T-helper 2 cell treated with Interferon-gamma antibody and Interleukin-4, amounts not matched to agents 5 μg/mL and 100 μg/mL, for 36 hours (primary cell): ENCODE data around the gene LUZP1.
A peak's percentile ranks its signal among the peaks of the same experiment; 100 is the strongest.
"Not testable (repeated sequence)": the region's sequence is repeated elsewhere in the genome, so short reads cannot be mapped to it uniquely, and the experiment has no call there.

ENCODE experiments used
- DNase-seq: peaks from one replicate; pipeline ENCODE4 v3.0.0; 2021; ENCODE audit warnings: low spot score
- H3K27ac Mint-ChIP-seq: one replicate; pipeline ENCODE4 v1.8.0; 2021; ENCODE audit warnings: mild to moderate bottlenecking, mixed read lengths
- H3K27me3 Mint-ChIP-seq: one replicate; pipeline ENCODE4 v1.8.0; 2021; ENCODE audit warnings: low read depth, mixed read lengths
- H3K36me3 Mint-ChIP-seq: one replicate; pipeline ENCODE4 v1.8.0; 2021; ENCODE audit warnings: low read depth, mixed read lengths
- H3K4me1 Mint-ChIP-seq: one replicate; pipeline ENCODE4 v1.8.0; 2021; ENCODE audit warnings: low read depth, mixed read lengths
- H3K4me3 Mint-ChIP-seq: one replicate; pipeline ENCODE4 v1.8.0; 2022; ENCODE audit warnings: mild to moderate bottlenecking, moderate library complexity, mixed read lengths
- H3K9me3 Mint-ChIP-seq: one replicate; pipeline ENCODE4 v1.8.0; 2021; ENCODE audit warnings: mixed read lengths

Gene LUZP1

DNA sequence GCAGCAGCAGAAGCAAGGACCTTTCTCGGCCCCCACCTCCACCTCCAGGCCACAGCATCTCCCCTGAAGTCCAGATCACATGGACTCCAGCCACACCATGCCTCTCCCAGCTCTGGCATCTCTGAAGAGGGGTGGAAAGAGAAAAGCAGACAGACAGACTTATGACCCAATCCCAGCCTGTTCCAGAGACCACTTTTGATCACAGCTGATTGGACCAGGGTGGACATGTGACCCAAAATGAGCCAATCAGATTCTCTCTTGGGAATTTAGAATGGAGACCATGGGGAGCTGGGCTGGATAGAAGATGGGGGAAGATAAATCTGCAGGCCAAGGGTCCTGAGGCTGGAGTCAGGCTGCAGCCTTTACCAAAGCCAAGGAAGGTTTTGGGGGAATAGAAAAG, 32.2 kb upstream of the LUZP1 start:
- H3K4me1 Mint-ChIP-seq, result no peaks in the 10 kb centered on the region
- no peak overlapping the region for H3K27ac Mint-ChIP-seq
- no peak overlapping the region for H3K4me3 Mint-ChIP-seq
- H3K9me3 Mint-ChIP-seq, result no peaks in the 10 kb centered on the region
- H3K27me3 Mint-ChIP-seq, result peaks cover 2% of the 10 kb centered on the region
- DNase-seq, result no peak
- no peaks in the 10 kb centered on the region for H3K36me3 Mint-ChIP-seq

DNA sequence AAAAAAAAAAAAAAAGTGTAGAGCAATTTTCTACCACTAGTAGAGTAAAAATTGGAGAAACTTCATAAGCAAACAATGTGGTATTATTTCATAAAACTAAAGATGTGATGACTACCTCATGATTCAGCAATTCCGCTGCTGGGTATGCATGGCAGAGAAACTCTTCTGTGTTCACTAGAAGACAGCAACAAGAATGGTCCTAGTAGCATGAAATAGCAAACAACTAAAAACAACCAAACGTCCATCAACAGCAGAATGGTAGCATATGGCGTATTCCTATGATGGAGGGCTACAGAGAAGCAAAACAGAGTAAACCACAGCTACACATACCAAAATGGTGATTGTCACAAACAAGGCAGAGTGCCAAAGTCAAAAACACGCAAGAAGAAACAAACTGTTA, 29.7 kb upstream of the LUZP1 start:
- Mint-ChIP-seq H3K27me3 (peaks cover 2% of the 10 kb centered on the region), H3K4me3 (no peak overlapping the region), H3K4me1 (no peaks in the 10 kb centered on the region), H3K9me3 (no peaks in the 10 kb centered on the region), H3K36me3 (no peaks in the 10 kb centered on the region), H3K27ac (no peak overlapping the region)
- no peak for DNase-seq

DNA sequence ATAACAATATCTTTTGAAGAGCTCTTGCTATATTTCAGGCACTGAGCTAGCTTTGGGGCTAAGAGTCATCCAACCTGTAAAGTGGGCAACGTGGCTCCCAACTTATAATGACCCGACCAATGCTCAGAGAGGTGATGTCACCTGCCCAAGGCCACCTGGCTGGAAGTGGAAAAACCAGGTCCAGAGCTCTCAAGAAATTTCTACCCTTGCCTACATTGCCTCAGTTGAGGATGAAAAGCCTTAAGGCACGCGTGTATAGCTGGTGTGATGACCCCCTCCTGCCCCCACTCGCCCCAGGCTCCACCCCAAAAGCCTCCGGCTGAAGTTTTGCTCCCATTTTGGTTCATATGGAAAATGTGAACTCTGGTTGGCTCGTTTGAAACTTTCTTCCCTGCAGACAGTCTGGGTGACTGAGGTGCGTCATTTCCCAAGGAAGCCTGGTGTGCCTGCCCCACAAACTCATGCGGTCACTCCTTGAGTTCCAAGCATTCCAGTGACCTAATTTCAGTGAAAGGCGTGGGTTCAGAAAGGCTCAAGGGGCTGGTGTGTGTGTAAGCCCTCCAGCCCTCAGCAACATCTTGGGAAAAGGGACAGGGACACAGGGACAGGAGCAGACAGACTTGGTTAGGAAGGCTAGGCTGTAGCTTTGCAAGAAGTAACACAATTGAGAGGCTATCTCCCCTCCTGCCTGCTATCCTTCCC, 28.1 kb upstream of the LUZP1 start:
- no peaks in the 10 kb centered on the region for H3K4me1 Mint-ChIP-seq
- H3K4me3 Mint-ChIP-seq, result no peak overlapping the region
- DNase-seq, result no peak
- no peaks in the 10 kb centered on the region for H3K9me3 Mint-ChIP-seq
- peaks cover 5% of the 10 kb centered on the region for H3K27me3 Mint-ChIP-seq
- H3K27ac Mint-ChIP-seq, result no peak overlapping the region
- H3K36me3 Mint-ChIP-seq, result no peaks in the 10 kb centered on the region

DNA sequence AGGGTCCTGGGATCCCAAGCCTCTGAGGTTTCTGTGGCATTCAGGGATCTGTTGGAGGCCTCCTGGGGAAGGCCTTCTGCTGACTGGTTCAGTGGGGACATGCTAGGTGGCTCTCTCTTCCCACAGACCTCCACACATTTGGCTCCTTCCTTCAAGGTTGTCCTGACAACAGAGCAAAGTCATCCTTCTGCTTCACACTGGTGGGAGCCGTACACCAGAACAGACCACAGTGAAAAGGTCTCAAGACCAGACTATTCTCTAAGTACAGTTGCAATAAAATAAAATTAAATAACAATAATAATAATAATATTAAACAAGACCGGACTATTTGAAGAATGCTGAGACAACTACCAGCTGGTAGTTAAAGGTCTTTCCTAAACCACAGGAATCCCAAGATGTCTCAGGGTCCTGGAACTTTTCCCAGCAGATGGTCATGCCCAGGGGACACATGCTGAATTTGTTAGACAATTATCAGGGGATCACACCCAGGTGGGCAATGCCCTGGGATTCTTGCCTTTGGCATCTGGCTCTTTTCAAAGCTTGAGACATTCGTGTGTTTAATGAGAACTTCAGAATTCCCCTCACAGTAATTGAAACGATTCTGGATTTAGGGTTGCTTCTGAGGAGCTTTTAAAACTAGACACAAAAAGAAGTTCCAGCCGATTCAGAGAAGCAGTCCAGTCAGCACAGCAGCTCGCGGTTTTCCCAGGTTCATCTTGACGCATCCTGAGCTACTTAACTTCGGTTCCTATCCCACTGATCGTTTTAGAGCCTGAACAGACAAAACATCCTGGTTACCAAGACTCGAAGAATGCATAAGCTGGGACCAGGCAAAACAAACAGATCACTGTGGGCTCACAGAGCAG, 25.7 kb upstream of the LUZP1 start:
- H3K27ac Mint-ChIP-seq, result no peak overlapping the region
- no peak for DNase-seq
- H3K36me3 Mint-ChIP-seq, result no peaks in the 10 kb centered on the region
- no peak overlapping the region for H3K4me3 Mint-ChIP-seq
- H3K27me3 Mint-ChIP-seq, result peaks cover 5% of the 10 kb centered on the region
- H3K4me1 Mint-ChIP-seq, result no peaks in the 10 kb centered on the region
- no peaks in the 10 kb centered on the region for H3K9me3 Mint-ChIP-seq

DNA sequence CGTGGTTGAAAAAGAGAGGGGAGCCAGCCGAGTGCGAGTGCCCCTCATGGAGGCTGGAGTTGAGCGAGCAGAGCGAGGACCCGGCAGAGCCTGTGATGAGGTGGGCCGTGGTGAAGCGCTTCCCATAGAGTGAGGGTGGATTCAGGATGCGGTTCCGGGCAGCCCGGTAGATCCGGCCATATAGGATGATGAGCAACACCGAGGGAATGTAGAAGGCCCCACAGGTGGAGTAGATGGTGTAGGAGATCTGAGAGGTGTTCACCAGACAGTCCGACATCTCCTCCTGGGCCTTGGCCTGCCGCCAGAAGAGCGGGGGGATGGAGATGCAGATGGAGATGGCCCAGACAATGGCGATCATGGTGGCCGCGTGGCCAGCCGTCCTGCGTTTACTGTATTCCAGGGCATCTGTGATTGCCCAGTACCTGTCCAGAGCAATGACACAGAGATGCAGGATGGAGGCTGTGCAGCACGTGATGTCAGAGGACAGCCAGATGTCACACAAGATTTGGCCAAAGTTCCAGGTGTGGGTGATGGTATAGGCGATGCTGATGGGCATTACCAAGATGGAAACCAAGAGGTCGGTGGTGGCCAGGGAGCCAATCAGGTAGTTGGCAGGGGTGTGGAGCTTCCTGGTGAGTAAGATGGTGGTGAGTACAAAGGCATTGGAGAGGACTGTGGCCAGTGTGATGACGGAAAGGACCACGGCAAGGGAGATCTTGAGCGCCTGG, 24.9 kb upstream of the LUZP1 start:
- Mint-ChIP-seq H3K9me3 (no peaks in the 10 kb centered on the region), H3K27me3 (peaks cover 5% of the 10 kb centered on the region), H3K4me3 (no peak overlapping the region), H3K4me1 (no peaks in the 10 kb centered on the region), H3K27ac (no peak overlapping the region), H3K36me3 (no peaks in the 10 kb centered on the region)
- no peak for DNase-seq

DNA sequence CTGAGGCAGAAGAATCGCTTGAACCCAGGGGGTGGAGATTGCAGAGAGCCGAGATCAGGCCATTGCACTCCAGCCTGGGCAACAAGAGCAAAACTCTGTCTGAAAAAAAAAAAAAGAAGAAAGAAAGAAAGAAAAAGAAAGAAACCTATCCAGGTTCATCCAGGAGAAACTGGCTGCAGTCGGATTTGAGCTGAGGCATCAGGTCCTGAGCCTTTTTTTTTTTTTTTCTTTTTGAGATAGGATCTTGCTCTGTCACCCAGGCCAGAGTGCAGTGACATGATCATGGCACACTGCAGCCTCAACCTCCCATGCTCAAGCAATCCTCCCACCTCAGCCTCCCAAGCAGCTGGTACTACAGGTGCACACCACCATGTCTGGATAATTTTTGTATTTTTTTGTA, 22.5 kb upstream of the LUZP1 start:
- no peaks in the 10 kb centered on the region for H3K4me1 Mint-ChIP-seq
- no peaks in the 10 kb centered on the region for H3K9me3 Mint-ChIP-seq
- H3K36me3 Mint-ChIP-seq, result no peaks in the 10 kb centered on the region
- H3K27ac Mint-ChIP-seq, result no peak overlapping the region
- no peak for DNase-seq
- H3K27me3 Mint-ChIP-seq, result peaks cover 5% of the 10 kb centered on the region
- no peak overlapping the region for H3K4me3 Mint-ChIP-seq

DNA sequence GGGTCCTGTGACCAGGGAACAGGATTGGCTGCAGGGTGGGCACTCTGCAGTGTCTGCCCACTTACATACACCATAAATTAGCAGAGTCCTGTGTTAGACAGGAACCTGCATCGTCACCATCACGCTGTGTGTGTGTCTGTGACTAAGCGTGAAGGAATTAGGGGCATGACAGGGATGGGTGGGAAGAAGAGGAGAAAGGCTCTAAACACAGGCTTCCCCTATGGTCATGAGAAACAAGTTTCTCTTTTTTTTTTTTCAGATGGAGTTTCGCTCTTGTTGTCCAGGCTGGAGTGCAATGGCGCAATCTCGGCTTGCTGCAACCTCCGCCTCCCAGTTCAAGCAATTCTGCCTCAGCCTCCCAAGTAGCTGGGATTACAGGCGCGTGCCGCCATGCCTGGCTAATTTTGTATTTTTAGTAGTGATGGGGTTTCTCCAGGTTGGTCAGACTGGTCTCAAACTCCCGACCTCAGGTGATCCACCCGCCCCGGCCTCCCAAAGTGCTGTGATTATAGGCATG, 20.3 kb upstream of the LUZP1 start:
- not testable (repeated sequence) for H3K4me1 Mint-ChIP-seq, H3K36me3 Mint-ChIP-seq, H3K9me3 Mint-ChIP-seq, H3K27me3 Mint-ChIP-seq, H3K4me3 Mint-ChIP-seq, DNase-seq, H3K27ac Mint-ChIP-seq

DNA sequence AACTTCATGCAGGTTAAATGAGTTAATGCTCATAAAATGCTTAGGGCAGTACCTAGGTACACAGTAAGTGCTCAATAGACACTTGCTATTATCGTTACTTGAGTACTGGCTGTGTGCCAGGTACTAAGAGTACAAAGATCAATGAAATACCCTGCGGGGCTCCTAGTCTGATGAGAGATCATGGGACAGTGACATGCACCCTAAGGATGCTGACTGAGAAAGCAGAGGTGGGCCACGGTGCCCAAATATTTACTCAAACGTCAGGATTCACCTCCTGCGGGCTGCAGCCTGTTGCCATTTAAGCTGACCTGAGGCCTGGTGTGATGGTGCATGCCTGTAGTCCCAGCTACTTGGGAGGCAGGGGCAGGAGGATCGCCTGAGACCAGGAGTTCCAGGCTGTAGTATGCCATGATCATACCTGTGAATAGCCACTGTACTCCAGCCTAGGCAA, 19.8 kb upstream of the LUZP1 start:
- Mint-ChIP-seq H3K4me3 (no peak overlapping the region), H3K9me3 (no peaks in the 10 kb centered on the region), H3K36me3 (no peaks in the 10 kb centered on the region), H3K4me1 (peaks cover 10% of the 10 kb centered on the region), H3K27ac (no peak overlapping the region), H3K27me3 (peaks cover 5% of the 10 kb centered on the region)
- no peak for DNase-seq

DNA sequence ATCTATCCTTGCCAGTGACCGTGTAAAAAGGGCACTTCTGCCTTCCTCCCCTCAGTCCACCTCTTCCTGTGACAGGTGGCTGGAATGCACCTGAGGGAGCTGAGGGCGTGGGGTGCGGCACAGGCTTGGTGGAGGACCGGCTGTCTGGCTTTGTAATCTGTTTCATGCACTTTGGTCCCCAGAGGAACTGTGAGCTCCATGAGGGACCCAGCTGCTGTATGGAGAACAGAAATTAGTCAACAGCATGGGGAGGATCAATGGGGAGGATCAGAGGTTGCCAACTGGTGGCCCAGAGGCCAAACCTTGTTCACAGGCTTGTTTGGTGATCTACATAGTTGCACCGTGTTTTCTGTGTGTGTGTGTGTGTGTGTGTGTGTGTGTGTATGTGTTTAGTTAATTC, 19.0 kb upstream of the LUZP1 start:
- Mint-ChIP-seq H3K27ac (no peak overlapping the region), H3K9me3 (no peaks in the 10 kb centered on the region), H3K4me3 (no peak overlapping the region), H3K4me1 (peaks cover 10% of the 10 kb centered on the region), H3K27me3 (peaks cover 5% of the 10 kb centered on the region), H3K36me3 (no peaks in the 10 kb centered on the region)
- no peak for DNase-seq

DNA sequence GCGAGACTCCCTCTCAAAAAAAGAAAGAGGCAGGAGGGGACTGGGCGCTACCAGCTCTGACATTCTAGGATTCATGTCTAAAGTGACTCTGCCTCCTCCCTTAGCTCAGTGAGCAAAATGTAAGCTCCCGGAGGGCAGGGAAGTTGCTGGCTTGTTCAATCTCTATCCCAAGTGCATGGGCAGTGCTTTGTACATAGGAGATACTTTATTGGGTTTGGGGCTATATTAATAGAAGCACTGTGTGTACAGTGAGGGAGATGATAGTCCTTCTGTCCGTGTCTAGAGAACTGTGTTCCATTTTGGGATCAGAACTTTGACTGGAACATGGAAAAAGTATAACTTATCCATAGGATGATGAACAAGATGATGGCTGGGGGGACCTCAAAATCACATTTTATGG, 16.7 kb upstream of the LUZP1 start:
- Mint-ChIP-seq H3K36me3 (no peaks in the 10 kb centered on the region), H3K27me3 (peaks cover 9% of the 10 kb centered on the region), H3K27ac (no peak overlapping the region)

DNA sequence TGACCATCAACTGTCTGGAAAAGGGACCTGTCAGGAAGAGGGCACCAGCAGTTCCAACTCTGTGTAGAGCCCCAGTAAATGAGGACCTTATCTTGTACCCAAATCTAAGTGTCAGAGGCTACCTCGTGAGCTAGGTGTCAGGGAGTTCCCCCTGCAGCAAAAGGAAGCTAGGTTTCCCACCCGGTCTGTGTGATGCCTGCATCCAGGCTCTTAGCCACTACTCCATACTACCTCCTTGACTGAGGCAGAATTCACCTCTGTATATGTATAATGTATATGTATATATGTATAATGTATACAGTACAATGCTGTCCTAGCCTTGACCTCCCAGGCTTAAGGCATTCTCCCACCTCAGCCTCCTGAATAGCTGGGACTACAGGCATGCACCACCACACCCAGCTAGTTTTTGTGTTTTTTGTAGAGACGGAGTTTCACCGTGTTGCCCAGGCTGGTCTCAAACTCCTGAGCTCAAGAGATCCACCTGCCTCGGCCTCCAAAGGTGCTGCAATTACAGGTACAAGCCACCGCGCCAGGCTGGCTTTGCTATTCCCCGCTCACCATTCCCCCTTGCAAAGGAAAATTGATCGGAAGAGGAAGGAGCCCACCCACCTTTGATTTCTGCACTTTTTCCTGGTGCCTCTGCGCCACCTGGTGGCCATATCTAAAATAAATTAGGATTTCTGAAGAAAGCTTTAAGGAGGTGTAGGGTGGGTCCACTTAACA, 15.7 kb upstream of the LUZP1 start:
- no peak overlapping the region for H3K27ac Mint-ChIP-seq
- H3K27me3 Mint-ChIP-seq, result peaks cover 14% of the 10 kb centered on the region
- H3K4me3 Mint-ChIP-seq, result peak overlapping the region; percentile 67
- H3K36me3 Mint-ChIP-seq, result no peaks in the 10 kb centered on the region
- H3K9me3 Mint-ChIP-seq, result no peaks in the 10 kb centered on the region
- DNase-seq, result no peak
- H3K4me1 Mint-ChIP-seq, result peaks cover 10% of the 10 kb centered on the region

More for the DNA sequence above, 16.7 kb upstream of the LUZP1 start:
- no peaks in the 10 kb centered on the region for H3K9me3 Mint-ChIP-seq
- H3K4me1 Mint-ChIP-seq, result peaks cover 10% of the 10 kb centered on the region
- no peak for DNase-seq
- H3K4me3 Mint-ChIP-seq, result no peak overlapping the region

DNA sequence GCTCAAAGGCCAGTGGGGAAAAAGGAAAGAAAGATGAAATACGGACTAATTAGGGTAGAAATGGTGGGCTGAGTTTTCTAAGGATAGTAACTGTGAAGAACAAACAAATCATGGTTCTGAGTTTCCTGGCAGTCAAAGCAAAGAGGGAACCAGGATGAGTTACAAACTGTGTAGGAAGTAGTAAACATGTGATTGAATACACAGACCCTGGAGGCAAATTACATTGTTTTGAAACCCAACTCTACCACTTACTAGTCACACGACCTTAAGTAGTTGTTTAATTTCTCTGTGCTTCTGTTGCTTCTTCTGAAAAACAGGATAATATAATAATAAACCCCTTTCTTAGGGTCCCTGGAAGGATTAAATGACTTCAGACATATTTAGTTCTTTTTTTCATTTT, 11.2 kb upstream of the LUZP1 start:
- Mint-ChIP-seq H3K27me3 (peaks cover 45% of the 10 kb centered on the region), H3K27ac (no peak overlapping the region), H3K4me3 (no peak overlapping the region), H3K36me3 (no peaks in the 10 kb centered on the region), H3K9me3 (no peaks in the 10 kb centered on the region), H3K4me1 (peaks cover 15% of the 10 kb centered on the region)
- DNase-seq, result no peak

DNA sequence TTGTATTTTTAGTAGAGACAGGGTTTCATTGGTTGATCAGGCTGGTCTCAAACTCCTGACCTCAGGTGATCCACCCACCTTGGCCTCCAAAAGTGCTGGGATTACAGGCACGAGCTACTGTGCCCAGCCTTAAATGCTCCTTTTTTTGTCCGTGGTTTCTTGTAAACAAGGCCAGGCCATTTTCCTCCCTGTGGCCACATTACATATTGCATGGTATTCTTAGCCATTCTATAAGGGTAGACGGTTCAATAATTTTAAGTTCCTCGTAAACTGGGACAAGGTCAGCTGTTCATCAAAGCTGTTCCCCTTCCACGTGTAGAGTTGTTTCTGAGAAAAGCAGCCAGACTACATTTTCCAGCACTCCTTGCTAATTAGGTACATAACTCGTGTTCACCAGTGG, 10.3 kb upstream of the LUZP1 start:
- DNase-seq, result no peak
- H3K27me3 Mint-ChIP-seq, result peaks cover 45% of the 10 kb centered on the region
- H3K9me3 Mint-ChIP-seq, result peaks cover 4% of the 10 kb centered on the region
- no peak overlapping the region for H3K27ac Mint-ChIP-seq
- no peaks in the 10 kb centered on the region for H3K36me3 Mint-ChIP-seq
- H3K4me3 Mint-ChIP-seq, result peak overlapping the region; percentile 14
- peaks cover 15% of the 10 kb centered on the region for H3K4me1 Mint-ChIP-seq
